Activated CD4-positive, alpha-beta T cell treated with anti-CD3 and anti-CD28 coated beads for 36 hours (primary cell): ENCODE data around the gene RMDN3. TPM values are rescaled to one million over a fixed set of nuclear protein-coding genes. Genes with fewer than 3 reads are reported as not detected.
A peak's percentile ranks its signal among the peaks of the same experiment; 100 is the strongest.

Experiments used
- ATAC-seq: fragments of 200-7000 bp; cut with Tn5 transposase; one replicate; pipeline ENCODE4 v1.10.0; 2021; ENCODE audit warnings: mild to moderate bottlenecking, moderate library complexity
- CTCF ChIA-PET: fragments of 350-600 bp; sonication (Branson Sonifier 250); formaldehyde crosslinking; loops from one replicate; lab custom pipeline; 2021; ENCODE audit warnings: antibody characterized with exemption; lab: Charles Lee
- POLR2A ChIA-PET: fragments of 350-600 bp; sonication (Branson Sonifier 250); formaldehyde crosslinking; loops from one replicate; lab custom pipeline; 2021; ENCODE audit warnings: antibody characterized with exemption, inconsistent platforms; lab: Charles Lee
- DNase-seq: peaks from one replicate; pipeline ENCODE4 v3.0.0-alpha.2; 2020
- H3K27ac Mint-ChIP-seq: one replicate; pipeline ENCODE4 v1.8.0; 2021; ENCODE audit warnings: mixed read lengths
- H3K27me3 Mint-ChIP-seq: one replicate; pipeline ENCODE4 v1.8.0; 2021; ENCODE audit warnings: mixed read lengths
- H3K36me3 Mint-ChIP-seq: one replicate; pipeline ENCODE4 v1.8.0; 2021; ENCODE audit warnings: low read depth, mixed read lengths
- H3K4me1 Mint-ChIP-seq: one replicate; pipeline ENCODE4 v1.8.0; 2021; ENCODE audit warnings: mixed read lengths
- H3K4me3 Mint-ChIP-seq: one replicate; pipeline ENCODE4 v1.8.0; 2021; ENCODE audit warnings: mild to moderate bottlenecking, moderate library complexity, mixed read lengths
- H3K9me3 Mint-ChIP-seq: one replicate; pipeline ENCODE4 v1.8.0; 2021; ENCODE audit warnings: low read depth, mixed read lengths
- intact Hi-C, 2 experiments: fragments of 100-400 bp; cut with DNase I in 1 of 2; cut with micrococcal nuclease in 1 of 2; formaldehyde crosslinking; loops; one replicate each; pipeline versions ENCODE4 v1.14.2 to v1.15.1; 2022 to 2024; cut with DNase I, micrococcal nuclease
- total RNA-seq, 2 experiments: library from RNA; stranded (reverse); gene quantifications; one replicate each; pipeline ENCODE4 v1.2.3, GENCODE V29; 2021

The RMDN3 gene
- total RNA-seq, 2 experiments from 2014 or later, result 12.3 to 18.8 TPM

GRCh38 chr15:40736575-40736974 lies 18.5 kb downstream of the RMDN3 start:
- H3K9me3 Mint-ChIP-seq, result no peaks in the 10 kb centered on the region
- no peaks in the 10 kb centered on the region for H3K4me1 Mint-ChIP-seq
- ATAC-seq (no peak), DNase-seq (no peak)
- intact Hi-C loops, result no loop called here
- H3K27ac Mint-ChIP-seq, result no peak overlapping the region
- no peaks in the 10 kb centered on the region for H3K27me3 Mint-ChIP-seq
- no peak overlapping the region for H3K4me3 Mint-ChIP-seq
- POLR2A ChIA-PET, result no interaction called here
- CTCF ChIA-PET, result interaction anchor here (1.0 to 2.0 kb wide), 2 partner anchors 10 to 13 kb away, joined by 3 to 8 read pairs; no protein-coding TSS in a partner anchor
- H3K36me3 Mint-ChIP-seq, result peaks cover 45% of the 10 kb centered on the region

- Mint-ChIP-seq H3K9me3 (no peaks in the 10 kb centered on the region), H3K27ac (no peak overlapping the region), H3K36me3 (peaks cover 50% of the 10 kb centered on the region), H3K4me1 (no peaks in the 10 kb centered on the region), H3K4me3 (no peak overlapping the region), H3K27me3 (no peaks in the 10 kb centered on the region)
- intact Hi-C loops, result no loop called here
- DNase-seq (no peak), ATAC-seq (no peak)
- ChIA-PET CTCF (interaction anchor here (0.6 to 1.7 kb wide), 4 partner anchors 9 to 30 kb away, joined by 3 to 7 read pairs (median 4); no protein-coding TSS in a partner anchor), POLR2A (no interaction called here)
These were observed 24.0 kb downstream of the RMDN3 start for GRCh38 chr15:40731034-40731433.

- H3K27ac Mint-ChIP-seq, result no peak overlapping the region
- CTCF ChIA-PET, result interaction anchor here (0.6 to 1.6 kb wide), 4 partner anchors 12 to 63 kb away, joined by 3 to 8 read pairs (median 6); partner anchors contain the start of gene RAD51
These were observed 31.1 kb downstream of the RMDN3 start for GRCh38 chr15:40723919-40724318.

GRCh38 chr15:40722934-40723333 lies 32.1 kb downstream of the RMDN3 start:
- intact Hi-C loops, result loop anchor here (2.0 to 10.0 kb wide), 2 partner anchors 48 to 64 kb away; no protein-coding TSS in a partner anchor
- peak; percentile 76 for ATAC-seq
- peaks cover 37% of the 10 kb centered on the region for H3K36me3 Mint-ChIP-seq

More at GRCh38 chr15:40723919-40724318, 31.1 kb downstream of the RMDN3 start:
- intact Hi-C loops, result loop anchor here (2.0 to 10.0 kb wide), 2 partner anchors 49 to 63 kb away; no protein-coding TSS in a partner anchor
- Mint-ChIP-seq H3K4me3 (no peak overlapping the region), H3K4me1 (peaks cover 14% of the 10 kb centered on the region), H3K36me3 (peaks cover 38% of the 10 kb centered on the region), H3K9me3 (no peaks in the 10 kb centered on the region), H3K27me3 (no peaks in the 10 kb centered on the region)
- DNase-seq, result no peak
- ATAC-seq, result no peak
- POLR2A ChIA-PET, result no interaction called here

GRCh38 chr15:40722354-40722753 lies 32.7 kb downstream of the RMDN3 start:
- H3K4me1 Mint-ChIP-seq, result peaks cover 14% of the 10 kb centered on the region
- H3K36me3 Mint-ChIP-seq, result peaks cover 39% of the 10 kb centered on the region
- intact Hi-C loops, result loop anchor here (2.0 to 10.0 kb wide), 2 partner anchors 48 to 64 kb away; no protein-coding TSS in a partner anchor
- POLR2A ChIA-PET, result no interaction called here
- no peaks in the 10 kb centered on the region for H3K9me3 Mint-ChIP-seq
- CTCF ChIA-PET, result interaction anchor here (1.0 to 1.6 kb wide), 3 partner anchors 9 to 60 kb away, joined by 3 to 5 read pairs (median 4); no protein-coding TSS in a partner anchor
- H3K4me3 Mint-ChIP-seq, result no peak overlapping the region
- H3K27ac Mint-ChIP-seq, result no peak overlapping the region
- no peaks in the 10 kb centered on the region for H3K27me3 Mint-ChIP-seq
- DNase-seq (no peak), ATAC-seq (peak; percentile 63)

More at GRCh38 chr15:40722934-40723333, 32.1 kb downstream of the RMDN3 start:
- Mint-ChIP-seq H3K9me3 (no peaks in the 10 kb centered on the region), H3K27me3 (no peaks in the 10 kb centered on the region), H3K27ac (no peak overlapping the region), H3K4me3 (no peak overlapping the region), H3K4me1 (peaks cover 14% of the 10 kb centered on the region)
- ChIA-PET POLR2A (no interaction called here), CTCF (interaction anchor here (0.9 to 1.6 kb wide), 7 partner anchors 10 to 59 kb away, joined by 3 to 8 read pairs (median 5); partner anchors contain the start of gene RAD51)
- DNase-seq, result no peak

- ATAC-seq (no peak), DNase-seq (no peak)
- CTCF ChIA-PET, result interaction anchor here (1.1 to 1.6 kb wide), 2 partner anchors 14 to 659 kb away, joined by 3 to 4 read pairs; no protein-coding TSS in a partner anchor
- peaks cover 14% of the 10 kb centered on the region for H3K4me1 Mint-ChIP-seq
- POLR2A ChIA-PET, result interaction anchor here (0.6 kb wide), 1 partner anchor 46 kb away, joined by 10 read pairs; no protein-coding TSS in a partner anchor
- no peaks in the 10 kb centered on the region for H3K9me3 Mint-ChIP-seq
- H3K27me3 Mint-ChIP-seq, result no peaks in the 10 kb centered on the region
- H3K27ac Mint-ChIP-seq, result no peak overlapping the region
- no peak overlapping the region for H3K4me3 Mint-ChIP-seq
- H3K36me3 Mint-ChIP-seq, result peaks cover 41% of the 10 kb centered on the region
- intact Hi-C loops, result loop anchor here (2.0 to 10.0 kb wide), 2 partner anchors 47 to 65 kb away; no protein-coding TSS in a partner anchor
These were observed 33.4 kb downstream of the RMDN3 start for GRCh38 chr15:40721701-40722100.

GRCh38 chr15:40716165-40716564 lies 38.9 kb downstream of the RMDN3 start:
- no peak for DNase-seq
- ChIA-PET CTCF (no interaction called here), POLR2A (no interaction called here)
- H3K36me3 Mint-ChIP-seq, result peaks cover 49% of the 10 kb centered on the region
- H3K9me3 Mint-ChIP-seq, result no peaks in the 10 kb centered on the region
- no peak overlapping the region for H3K4me3 Mint-ChIP-seq
- H3K27ac Mint-ChIP-seq, result no peak overlapping the region
- no peaks in the 10 kb centered on the region for H3K4me1 Mint-ChIP-seq
- intact Hi-C loops, result no loop called here
- no peaks in the 10 kb centered on the region for H3K27me3 Mint-ChIP-seq
- ATAC-seq, result no peak

GRCh38 chr15:40714144-40714543 lies 40.9 kb downstream of the RMDN3 start:
- intact Hi-C loops, result no loop called here
- ATAC-seq (no peak), DNase-seq (no peak)
- Mint-ChIP-seq H3K4me1 (no peaks in the 10 kb centered on the region), H3K9me3 (no peaks in the 10 kb centered on the region), H3K27ac (no peak overlapping the region), H3K27me3 (no peaks in the 10 kb centered on the region), H3K4me3 (no peak overlapping the region), H3K36me3 (peaks cover 47% of the 10 kb centered on the region)
- POLR2A ChIA-PET, result interaction anchor here (0.5 kb wide), 1 partner anchor 12 kb away, joined by 8 read pairs; no protein-coding TSS in a partner anchor
- CTCF ChIA-PET, result interaction anchor here (1.7 kb wide), 1 partner anchor 9 kb away, joined by 5 read pairs; no protein-coding TSS in a partner anchor

- no peaks in the 10 kb centered on the region for H3K4me1 Mint-ChIP-seq
- ATAC-seq (no peak), DNase-seq (no peak)
- intact Hi-C loops, result no loop called here
- CTCF ChIA-PET, result interaction anchor here (1.1 kb wide), 1 partner anchor 52 kb away, joined by 3 read pairs; no protein-coding TSS in a partner anchor
- H3K9me3 Mint-ChIP-seq, result no peaks in the 10 kb centered on the region
- H3K27ac Mint-ChIP-seq, result no peak overlapping the region
- no peaks in the 10 kb centered on the region for H3K27me3 Mint-ChIP-seq
- no peak overlapping the region for H3K4me3 Mint-ChIP-seq
- peaks cover 57% of the 10 kb centered on the region for H3K36me3 Mint-ChIP-seq
- POLR2A ChIA-PET, result no interaction called here
These were observed 48.9 kb downstream of the RMDN3 start for GRCh38 chr15:40706121-40706520.

- DNase-seq (no peak), ATAC-seq (no peak)
- no peak overlapping the region for H3K27ac Mint-ChIP-seq
- H3K36me3 Mint-ChIP-seq, result peaks cover 72% of the 10 kb centered on the region
- CTCF ChIA-PET, result no interaction called here
- H3K4me3 Mint-ChIP-seq, result no peak overlapping the region
- H3K9me3 Mint-ChIP-seq, result no peaks in the 10 kb centered on the region
- intact Hi-C loops, result no loop called here
- POLR2A ChIA-PET, result interaction anchor here (0.8 kb wide), 1 partner anchor 12 kb away, joined by 8 read pairs; no protein-coding TSS in a partner anchor
- H3K4me1 Mint-ChIP-seq, result peaks cover 12% of the 10 kb centered on the region
- no peaks in the 10 kb centered on the region for H3K27me3 Mint-ChIP-seq
These were observed 53.0 kb downstream of the RMDN3 start for GRCh38 chr15:40702077-40702476.

GRCh38 chr15:40697916-40698315 lies 57.1 kb downstream of the RMDN3 start:
- no peak overlapping the region for H3K27ac Mint-ChIP-seq
- no peaks in the 10 kb centered on the region for H3K27me3 Mint-ChIP-seq
- ChIA-PET CTCF (interaction anchor here (0.9 to 1.0 kb wide), 2 partner anchors 18 to 90 kb away, joined by 3 read pairs; no protein-coding TSS in a partner anchor), POLR2A (interaction anchor here (0.7 kb wide), 1 partner anchor 27 kb away, joined by 4 read pairs; no protein-coding TSS in a partner anchor)
- intact Hi-C loops, result loop anchor here in 1 of 2 experiments (5.0 kb wide), 1 partner anchor 106 kb away; the partner anchor contains the start of gene KNL1
- H3K36me3 Mint-ChIP-seq, result peaks cover 62% of the 10 kb centered on the region
- peak overlapping the region; percentile 2 for H3K4me3 Mint-ChIP-seq
- DNase-seq (no peak), ATAC-seq (no peak)
- peaks cover 19% of the 10 kb centered on the region for H3K4me1 Mint-ChIP-seq
- H3K9me3 Mint-ChIP-seq, result no peaks in the 10 kb centered on the region
